ENCODE results near the gene MT1M.
"Not testable (repeated sequence)": the region's sequence is repeated elsewhere in the genome, so short reads cannot be mapped to it uniquely, and the experiment has no call there.

Gene MT1M

DNA sequence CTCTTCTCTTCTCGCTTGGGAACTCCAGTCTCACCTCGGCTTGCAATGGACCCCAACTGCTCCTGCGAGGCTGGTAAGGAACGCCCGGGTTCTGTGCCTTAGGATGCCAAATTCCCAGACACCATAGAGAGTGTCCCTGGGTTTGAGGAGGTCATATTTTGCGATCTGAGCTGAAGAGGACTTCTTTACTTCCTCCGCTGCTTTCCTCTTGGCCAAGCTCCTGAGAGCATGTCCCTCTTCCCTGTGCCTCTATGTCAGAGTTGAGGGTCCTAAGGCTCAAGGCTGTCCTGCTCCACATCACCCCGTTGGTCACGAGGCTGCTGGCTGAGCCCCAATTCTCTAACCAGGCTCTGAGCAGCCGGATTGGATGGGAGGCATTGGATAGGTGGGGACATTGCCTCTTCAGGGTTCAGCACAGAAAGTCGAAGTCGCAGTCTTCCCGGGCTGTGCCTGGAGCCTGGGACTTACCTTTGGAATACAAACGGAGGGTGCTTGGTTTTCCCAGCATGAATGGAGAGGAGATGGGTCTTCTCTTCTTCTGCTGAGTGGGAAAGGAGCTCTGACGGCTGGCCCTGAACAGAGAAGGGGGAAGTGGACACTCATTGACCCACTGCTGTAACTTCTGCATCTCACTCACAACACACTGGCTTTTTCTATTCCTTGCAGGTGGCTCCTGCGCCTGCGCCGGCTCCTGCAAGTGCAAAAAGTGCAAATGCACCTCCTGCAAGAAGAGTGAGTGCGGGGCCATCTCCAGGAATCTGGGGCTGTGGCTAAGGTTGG is 37.6 kb downstream of the MT1M start:
- no peak for DNase-seq (ENCODE audit: low spot score)
- no peak for TF ChIP-seq CTCF (IDR thresholded peaks at IDR 0.05; ENCODE audit: extremely low read depth, missing control alignments)

- DNase-seq (ENCODE audit: low spot score): no peak
- no peak for TF ChIP-seq CTCF (IDR thresholded peaks at IDR 0.05; ENCODE audit: extremely low read depth, missing control alignments)
Measured at GRCh38 chr16:56670620-56670934, 38.1 kb downstream of the MT1M start.

DNA sequence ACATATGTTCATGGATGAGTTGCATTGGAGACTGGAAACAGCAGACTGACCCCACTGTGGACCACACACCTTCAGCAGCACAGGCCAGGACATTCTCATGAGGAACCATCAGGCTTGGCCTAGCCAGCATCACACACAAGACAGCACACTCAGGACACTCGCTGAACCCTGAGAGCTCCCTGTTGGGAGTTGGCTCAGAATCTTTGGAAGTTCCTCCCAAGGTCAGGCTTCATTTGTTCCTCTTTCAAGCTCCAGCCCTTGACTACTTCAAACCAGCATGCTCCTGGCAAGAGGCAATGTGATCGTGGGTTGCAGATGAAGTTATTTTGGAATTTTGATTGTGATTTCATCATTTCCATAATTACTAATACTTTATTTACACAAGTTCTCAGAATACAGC is 39.2 kb downstream of the MT1M start:
- not testable (repeated sequence) for DNase-seq (ENCODE audit: low spot score)

GRCh38 chr16:56672171-56672570 is 39.7 kb downstream of the MT1M start:
- DNase-seq (ENCODE audit: low spot score): not testable (repeated sequence)

DNA sequence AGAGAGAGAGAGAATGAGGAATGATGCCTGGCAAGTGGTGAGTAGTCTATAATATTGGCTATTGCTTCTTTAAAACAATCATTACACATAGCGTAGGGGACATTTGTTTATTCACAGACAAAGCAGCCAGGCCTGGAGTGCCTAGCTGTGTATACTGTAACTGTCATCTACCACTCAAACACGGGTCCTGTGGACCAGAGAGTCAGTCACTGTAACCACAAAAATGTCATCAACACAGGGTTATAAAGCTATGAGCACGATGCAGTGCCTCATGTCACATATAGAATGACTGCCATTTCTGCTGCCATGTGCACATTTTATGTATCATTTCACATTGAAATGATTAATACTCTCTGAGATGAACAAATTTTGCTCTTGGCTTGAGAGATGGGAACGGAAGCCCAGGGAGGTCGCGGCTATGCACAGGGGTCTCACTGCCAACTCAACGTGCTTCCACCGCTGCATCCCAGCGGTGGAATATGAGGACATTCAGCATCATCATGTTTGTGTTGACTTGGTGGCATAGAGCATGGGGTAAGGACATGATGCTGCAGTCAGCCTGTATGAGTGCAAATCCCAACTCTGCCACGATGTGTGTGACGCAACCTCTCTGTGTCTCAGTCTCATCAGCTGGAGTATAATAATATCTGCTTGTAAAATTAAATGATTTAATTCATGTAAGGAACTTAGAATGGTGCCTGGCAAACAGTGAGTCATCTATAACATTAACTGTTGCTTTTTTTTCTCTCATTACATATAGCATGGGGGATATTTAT is 40.5 kb downstream of the MT1M start:
- DNase-seq (ENCODE audit: low spot score): no peak
- TF ChIP-seq CTCF (IDR thresholded peaks at IDR 0.05; ENCODE audit: extremely low read depth, missing control alignments): no peak

GRCh38 chr16:56673921-56674320 is 41.5 kb downstream of the MT1M start:
- no peak for DNase-seq (ENCODE audit: low spot score)
- peak; percentile 19 for TF ChIP-seq CTCF (IDR thresholded peaks at IDR 0.05; ENCODE audit: extremely low read depth, missing control alignments)

DNA sequence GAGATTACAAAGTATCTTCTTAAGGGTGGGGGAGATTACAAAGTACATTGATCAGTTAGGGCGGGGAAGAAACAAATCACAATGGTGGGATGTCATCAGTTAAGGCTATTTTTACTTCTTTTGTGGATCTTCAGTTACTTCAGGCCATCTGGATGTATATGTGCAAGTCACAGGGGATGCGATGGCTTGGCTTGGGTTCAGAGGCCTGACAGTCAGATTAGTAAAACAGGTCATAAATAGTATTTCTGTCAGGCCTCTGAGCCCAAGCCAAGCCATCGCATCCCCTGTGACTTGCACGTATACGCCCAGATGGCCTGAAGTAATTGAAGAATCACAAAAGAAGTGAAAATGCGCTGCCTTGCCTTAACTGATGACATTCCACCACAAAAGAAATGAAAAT is 42.1 kb downstream of the MT1M start:
- DNase-seq (ENCODE audit: low spot score): not testable (repeated sequence)

DNA sequence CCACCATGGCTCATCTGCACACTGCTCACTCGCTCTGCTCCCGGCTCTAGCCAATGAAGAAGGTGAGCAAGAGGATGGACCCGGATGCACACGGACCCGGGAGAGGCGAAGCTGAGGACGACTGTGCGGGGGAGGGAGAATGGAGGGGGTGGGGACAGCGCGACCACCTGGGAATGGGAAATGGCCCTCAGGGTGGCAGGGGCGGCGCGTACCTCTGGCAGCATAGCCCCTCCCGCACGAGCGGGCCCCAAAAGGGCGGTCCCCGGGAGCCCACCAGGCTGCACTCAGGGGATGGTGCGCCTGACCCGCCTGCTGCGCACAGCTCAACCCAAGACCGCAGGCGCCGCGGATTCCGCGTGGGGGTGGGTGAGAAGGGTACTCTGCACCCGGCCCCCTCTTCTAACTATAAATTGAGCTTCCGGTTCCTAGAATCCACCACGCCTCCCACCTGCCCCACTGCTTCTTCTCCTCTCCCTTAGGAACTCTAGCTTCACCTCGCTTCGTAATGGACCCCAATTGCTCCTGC is 43.3 kb downstream of the MT1M start:
- no peak for TF ChIP-seq CTCF (IDR thresholded peaks at IDR 0.05; ENCODE audit: extremely low read depth, missing control alignments)
- no peak for DNase-seq (ENCODE audit: low spot score)

DNA sequence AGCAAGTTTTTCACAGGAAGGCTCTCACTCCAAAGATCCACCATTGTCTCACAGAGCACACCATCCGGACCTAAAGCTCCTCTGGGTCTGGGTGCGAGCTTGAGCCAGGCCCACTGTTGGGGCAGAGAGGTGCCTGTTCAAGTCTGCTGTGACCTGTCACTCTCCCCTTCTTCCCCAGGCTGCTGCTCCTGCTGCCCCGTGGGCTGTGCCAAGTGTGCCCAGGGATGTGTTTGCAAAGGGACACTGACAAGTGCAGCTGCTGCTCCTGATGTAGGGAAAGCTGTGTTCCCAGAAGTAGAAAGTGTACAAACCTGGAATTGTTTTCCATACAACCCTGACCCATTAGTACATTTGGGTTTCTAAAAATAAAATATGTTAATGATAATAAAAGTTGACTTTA is 45.0 kb downstream of the MT1M start:
- no peak for DNase-seq (ENCODE audit: low spot score)
- TF ChIP-seq CTCF (IDR thresholded peaks at IDR 0.05; ENCODE audit: extremely low read depth, missing control alignments): no peak
